Panc1 (cell line): ENCODE data around the gene RASA3.

Source experiments
- CTCF ChIP-seq: fragments of 450-650 bp; IDR thresholded peaks from 2 replicates; pipeline ENCODE4 v1.5.1; 2017; ENCODE audit warnings: mild to moderate bottlenecking
- POLR2AphosphoS5 ChIP-seq: IDR thresholded peaks from 2 replicates; pipeline ENCODE4 v1.6.1; 2012; ENCODE audit warnings: mild to moderate bottlenecking, low read depth, low read length, moderate library complexity
- REST ChIP-seq, 2 experiments: IDR thresholded peaks; 2 replicates each; pipeline ENCODE4 v1.6.1; 2011 to 2012; ENCODE audit warnings: low read depth in 2 of 2, control low read depth in 1 of 2, low read length in 1 of 2, mild to moderate bottlenecking in 1 of 2, moderate library complexity in 1 of 2; ENCODE audit not compliant: insufficient read depth in 1 of 2
- TCF7L2 ChIP-seq: IDR thresholded peaks from 2 replicates; pipeline ENCODE4 v1.6.1; 2011; ENCODE audit warnings: mild to moderate bottlenecking, low read depth, low read length, inconsistent platforms

GRCh38 chr13:114012921-114013320, 119.5 kb downstream of the RASA3 start:
- TF ChIP-seq CTCF (no peak), REST (IDR thresholded peaks at IDR 0.05; ENCODE audit: insufficient read depth in 1 of 2, low read depth in 2 of 2, low read length in 1 of 2) (no peak), POLR2AphosphoS5 (no peak), TCF7L2 (no peak)
